Measurements from ENCODE around the gene CCND3. TPM values are rescaled to one million over a fixed set of nuclear protein-coding genes. Genes with fewer than 3 reads are reported as not detected.

CCND3 gene
- total RNA-seq, 1 donor from 2014 or later, result 122 TPM

DNA sequence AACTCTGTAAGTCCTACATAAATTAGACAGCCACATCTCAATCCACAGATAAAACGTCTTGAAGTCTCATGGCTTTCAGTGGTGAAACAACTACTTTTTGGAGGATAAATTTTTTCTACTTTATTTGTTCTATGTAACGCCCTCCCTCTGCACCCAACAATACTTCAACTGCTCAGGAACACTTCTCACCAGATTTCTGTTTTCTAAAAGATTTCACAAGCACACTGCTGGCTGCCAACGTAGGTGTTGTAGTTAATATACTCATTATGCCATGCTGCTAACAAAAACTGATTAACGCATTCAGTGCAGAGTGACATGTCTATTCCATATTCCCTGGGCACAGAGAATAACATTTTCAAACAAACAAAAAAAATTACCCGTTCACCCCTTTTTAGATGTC is 56.7 kb downstream of the CCND3 start:
- no peak for DNase-seq (ENCODE audit: extremely low spot score in 2 of 2)
- H3K36me3 ChIP-seq, result no peaks in the 10 kb centered on the region
- TF ChIP-seq POLR2A (IDR thresholded peaks at IDR 0.05) (no peak), POLR2AphosphoS5 (IDR thresholded peaks at IDR 0.05; ENCODE audit: insufficient read depth in 1 of 2, low read depth in 1 of 2) (no peak)
- TF ChIP-seq, protein P1, sequence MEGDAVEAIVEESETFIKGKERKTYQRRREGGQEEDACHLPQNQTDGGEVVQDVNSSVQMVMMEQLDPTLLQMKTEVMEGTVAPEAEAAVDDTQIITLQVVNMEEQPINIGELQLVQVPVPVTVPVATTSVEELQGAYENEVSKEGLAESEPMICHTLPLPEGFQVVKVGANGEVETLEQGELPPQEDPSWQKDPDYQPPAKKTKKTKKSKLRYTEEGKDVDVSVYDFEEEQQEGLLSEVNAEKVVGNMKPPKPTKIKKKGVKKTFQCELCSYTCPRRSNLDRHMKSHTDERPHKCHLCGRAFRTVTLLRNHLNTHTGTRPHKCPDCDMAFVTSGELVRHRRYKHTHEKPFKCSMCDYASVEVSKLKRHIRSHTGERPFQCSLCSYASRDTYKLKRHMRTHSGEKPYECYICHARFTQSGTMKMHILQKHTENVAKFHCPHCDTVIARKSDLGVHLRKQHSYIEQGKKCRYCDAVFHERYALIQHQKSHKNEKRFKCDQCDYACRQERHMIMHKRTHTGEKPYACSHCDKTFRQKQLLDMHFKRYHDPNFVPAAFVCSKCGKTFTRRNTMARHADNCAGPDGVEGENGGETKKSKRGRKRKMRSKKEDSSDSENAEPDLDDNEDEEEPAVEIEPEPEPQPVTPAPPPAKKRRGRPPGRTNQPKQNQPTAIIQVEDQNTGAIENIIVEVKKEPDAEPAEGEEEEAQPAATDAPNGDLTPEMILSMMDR (IDR thresholded peaks at IDR 0.05), result no peak
- intact Hi-C loops (cut with DNase I), result no loop called here
- no peak overlapping the region for H3K27ac ChIP-seq
- no peak overlapping the region for H3K4me3 ChIP-seq
- no peaks in the 10 kb centered on the region for H3K9me3 ChIP-seq
- no peaks in the 10 kb centered on the region for H3K27me3 ChIP-seq
- no peaks in the 10 kb centered on the region for H3K4me1 ChIP-seq

Small RNA genes within 50 kb of the gene (small RNA-seq; reads per million reads assigned to genes)
- gene RF00019, result not detected

Other genes starting within 250 kb of the CCND3 start
- 37.8 TPM for gene TFEB, start 206.2 kb downstream of the CCND3 start, total RNA-seq
- gene PGC, start 194.4 kb downstream of the CCND3 start, total RNA-seq, result 3.4 TPM
- 4.4 TPM for gene FRS3, start 161.9 kb downstream of the CCND3 start, total RNA-seq
- 10.1 TPM for gene PRICKLE4, start 161.0 kb downstream of the CCND3 start, total RNA-seq
- 105 TPM for gene TOMM6, start 154.1 kb downstream of the CCND3 start, total RNA-seq
- 9.1 TPM for gene USP49, start 46.4 kb downstream of the CCND3 start, total RNA-seq
- 9.6 TPM for gene MED20, start 20.7 kb downstream of the CCND3 start, total RNA-seq
- gene BYSL, start 20.3 kb downstream of the CCND3 start, total RNA-seq, result 16.0 TPM
- 35.6 TPM for gene TAF8, start 108.7 kb upstream of the CCND3 start, total RNA-seq
- 78.6 TPM for gene C6orf132, start 200.8 kb upstream of the CCND3 start, total RNA-seq
- not detected for gene GUCA1A, start 231.6 kb upstream of the CCND3 start, total RNA-seq